WTC11 (cell line): ENCODE data around the gene F2RL2. TPM values are rescaled to one million over a fixed set of nuclear protein-coding genes. Genes with fewer than 3 reads are reported as not detected.

Experiments
- ATAC-seq: fragments of 200-7000 bp; cut with Tn5 transposase; 2 replicates; pipeline ENCODE4 v1.10.0; 2021; ENCODE audit warnings: mild to moderate bottlenecking, moderate library complexity
- Bru-seq: library from RNA; stranded (reverse); fragments of 400-500 nt; gene quantifications from one replicate; lab custom pipeline; 2021; lab: Mats Ljungman, UMichigan
- CTCF ChIA-PET: fragments of 300-600 bp; sonication (Branson Sonifier 250); formaldehyde crosslinking; loops from one replicate; lab custom pipeline; 2021; ENCODE audit warnings: antibody characterized with exemption; lab: Charles Lee
- POLR2A ChIA-PET: fragments of 350-600 bp; sonication (Branson Sonifier 250); formaldehyde crosslinking; loops from one replicate; lab custom pipeline; 2021; ENCODE audit warnings: antibody characterized with exemption; lab: Charles Lee
- DNase-seq: peaks from one replicate; pipeline ENCODE4 v3.0.0; 2021; ENCODE audit warnings: low spot score
- H3K27ac Mint-ChIP-seq: 2 replicates; pipeline ENCODE4 v1.8.0; 2021; ENCODE audit warnings: mixed read lengths
- H3K27me3 Mint-ChIP-seq: 2 replicates; pipeline ENCODE4 v1.8.0; 2021; ENCODE audit warnings: low read depth, mild to moderate bottlenecking, moderate library complexity, mixed read lengths
- H3K36me3 Mint-ChIP-seq: 2 replicates; pipeline ENCODE4 v1.8.0; 2021; ENCODE audit warnings: mixed read lengths
- H3K4me1 Mint-ChIP-seq: 2 replicates; pipeline ENCODE4 v1.8.0; 2022; ENCODE audit warnings: mixed read lengths
- H3K4me3 Mint-ChIP-seq: 2 replicates; pipeline ENCODE4 v1.8.0; 2021; ENCODE audit warnings: mild to moderate bottlenecking, moderate library complexity, mixed read lengths
- H3K9me3 Mint-ChIP-seq: 2 replicates; pipeline ENCODE4 v1.8.0; 2021; ENCODE audit warnings: mixed read lengths
- ATF1 ChIP-seq: sonication (generic); formaldehyde crosslinking; IDR thresholded peaks from 2 replicates; pipeline ENCODE4 v1.8.1; 2023; ENCODE audit warnings: mild to moderate bottlenecking, moderate library complexity, missing genetic modification reagents
- CBFB ChIP-seq: sonication (generic); formaldehyde crosslinking; IDR thresholded peaks from 2 replicates; pipeline ENCODE4 v1.8.1; 2022; ENCODE audit warnings: mild to moderate bottlenecking, low read depth, missing genetic modification reagents
- ERG ChIP-seq: fragments of 250-450 bp; sonication (Bioruptor Pico); IDR thresholded peaks from 2 replicates; pipeline ENCODE4 v1.8.0; 2021; ENCODE audit warnings: mild to moderate bottlenecking
- FOXK1 ChIP-seq: sonication (generic); formaldehyde crosslinking; IDR thresholded peaks from 2 replicates; pipeline ENCODE4 v1.8.0; 2022; ENCODE audit warnings: mild to moderate bottlenecking, moderate library complexity, missing genetic modification reagents
- HMGA2 ChIP-seq: fragments of 250-450 bp; sonication (Bioruptor Pico); IDR thresholded peaks from 2 replicates; pipeline ENCODE4 v1.4.0; 2021; ENCODE audit warnings: mild to moderate bottlenecking, moderate library complexity
- JUN ChIP-seq: sonication (generic); formaldehyde crosslinking; IDR thresholded peaks from 2 replicates; pipeline ENCODE4 v1.8.0; 2023; ENCODE audit warnings: mild to moderate bottlenecking, missing genetic modification reagents
- RORB ChIP-seq: fragments of 250-450 bp; sonication (Bioruptor Pico); IDR thresholded peaks from 2 replicates; pipeline ENCODE4 v1.9.0; 2021; ENCODE audit warnings: mild to moderate bottlenecking
- SOX15 ChIP-seq: fragments of 250-450 bp; sonication (Bioruptor Pico); IDR thresholded peaks from 2 replicates; pipeline ENCODE4 v1.9.0; 2021; ENCODE audit warnings: mild to moderate bottlenecking
- TEAD1 ChIP-seq: sonication (generic); formaldehyde crosslinking; IDR thresholded peaks from 2 replicates; pipeline ENCODE4 v1.8.0; 2022; ENCODE audit warnings: mild to moderate bottlenecking, missing genetic modification reagents
- ZNF423 ChIP-seq: fragments of 250-450 bp; sonication (Bioruptor Pico); IDR thresholded peaks from 2 replicates; pipeline ENCODE4 v2.1.2; 2022; ENCODE audit warnings: mild to moderate bottlenecking, moderate library complexity
- ZNF512 ChIP-seq: sonication (generic); formaldehyde crosslinking; IDR thresholded peaks from 2 replicates; pipeline ENCODE4 v1.8.1; 2022; ENCODE audit warnings: missing genetic modification reagents, borderline replicate concordance
- long read RNA-seq, 3 experiments: library from RNA in 1 of 3; library from capped mRNA in 1 of 3; library from polyadenylated mRNA in 1 of 3; unstranded in 2 of 3; stranded (forward) in 1 of 3; transcript quantifications; one replicate each; pipeline ENCODE4 v2.0.0, GENCODE V29; 2021
- total RNA-seq: library from RNA; stranded (reverse); gene quantifications from 3 replicates; pipeline ENCODE4 v1.2.3, GENCODE V29; 2021
- TF ChIP-seq, protein P1 (sequence below): sonication (generic); formaldehyde crosslinking; IDR thresholded peaks from 2 replicates; pipeline ENCODE4 v1.8.0; 2022; ENCODE audit warnings: missing genetic modification reagents
- TF ChIP-seq, protein P2 (sequence below): fragments of 250-450 bp; sonication (Bioruptor Pico); IDR thresholded peaks from 2 replicates; pipeline ENCODE4 v1.9.0; 2021; ENCODE audit warnings: mild to moderate bottlenecking
- TF ChIP-seq, protein P3 (sequence below): sonication (generic); formaldehyde crosslinking; IDR thresholded peaks from 2 replicates; pipeline ENCODE4 v1.8.0; 2023; ENCODE audit warnings: missing genetic modification reagents, mild to moderate bottlenecking, borderline replicate concordance
- TF ChIP-seq, protein P4 (sequence below): sonication (generic); formaldehyde crosslinking; IDR thresholded peaks from 2 replicates; pipeline ENCODE4 v1.8.0; 2023; ENCODE audit warnings: missing genetic modification reagents
- TF ChIP-seq, protein P5 (sequence below): sonication (generic); formaldehyde crosslinking; IDR thresholded peaks from 2 replicates; pipeline ENCODE4 v1.8.1; 2023; ENCODE audit warnings: mild to moderate bottlenecking, missing genetic modification reagents

F2RL2 gene
- 0.11 TPM in 1 of 3 replicates, not detected in the others for total RNA-seq
- not detected for Bru-seq, nascent RNA
- long read RNA-seq, experiment 1, partial matches to known transcripts: 0 of 9 reads
- long read RNA-seq, experiment 1, other reads (novel, unspliced or antisense): 9 of 9 reads
- long read RNA-seq, experiment 2: 0 reads
- long read RNA-seq, experiment 3: 0 reads

- Mint-ChIP-seq H3K9me3 (no peaks in the 10 kb centered on the region), H3K4me1 (peaks cover 31% of the 10 kb centered on the region), H3K36me3 (no peaks in the 10 kb centered on the region), H3K27ac (peak within 1 kb of the TSS; percentile 76), H3K27me3 (no peaks in the 10 kb centered on the region), H3K4me3 (no peak within 1 kb of the TSS)
- DNase-seq (no peak), ATAC-seq (peak; percentile 88)
- no peak for TF ChIP-seq JUN (CRISPR knock-in tag)
- TF ChIP-seq, protein P1, sequence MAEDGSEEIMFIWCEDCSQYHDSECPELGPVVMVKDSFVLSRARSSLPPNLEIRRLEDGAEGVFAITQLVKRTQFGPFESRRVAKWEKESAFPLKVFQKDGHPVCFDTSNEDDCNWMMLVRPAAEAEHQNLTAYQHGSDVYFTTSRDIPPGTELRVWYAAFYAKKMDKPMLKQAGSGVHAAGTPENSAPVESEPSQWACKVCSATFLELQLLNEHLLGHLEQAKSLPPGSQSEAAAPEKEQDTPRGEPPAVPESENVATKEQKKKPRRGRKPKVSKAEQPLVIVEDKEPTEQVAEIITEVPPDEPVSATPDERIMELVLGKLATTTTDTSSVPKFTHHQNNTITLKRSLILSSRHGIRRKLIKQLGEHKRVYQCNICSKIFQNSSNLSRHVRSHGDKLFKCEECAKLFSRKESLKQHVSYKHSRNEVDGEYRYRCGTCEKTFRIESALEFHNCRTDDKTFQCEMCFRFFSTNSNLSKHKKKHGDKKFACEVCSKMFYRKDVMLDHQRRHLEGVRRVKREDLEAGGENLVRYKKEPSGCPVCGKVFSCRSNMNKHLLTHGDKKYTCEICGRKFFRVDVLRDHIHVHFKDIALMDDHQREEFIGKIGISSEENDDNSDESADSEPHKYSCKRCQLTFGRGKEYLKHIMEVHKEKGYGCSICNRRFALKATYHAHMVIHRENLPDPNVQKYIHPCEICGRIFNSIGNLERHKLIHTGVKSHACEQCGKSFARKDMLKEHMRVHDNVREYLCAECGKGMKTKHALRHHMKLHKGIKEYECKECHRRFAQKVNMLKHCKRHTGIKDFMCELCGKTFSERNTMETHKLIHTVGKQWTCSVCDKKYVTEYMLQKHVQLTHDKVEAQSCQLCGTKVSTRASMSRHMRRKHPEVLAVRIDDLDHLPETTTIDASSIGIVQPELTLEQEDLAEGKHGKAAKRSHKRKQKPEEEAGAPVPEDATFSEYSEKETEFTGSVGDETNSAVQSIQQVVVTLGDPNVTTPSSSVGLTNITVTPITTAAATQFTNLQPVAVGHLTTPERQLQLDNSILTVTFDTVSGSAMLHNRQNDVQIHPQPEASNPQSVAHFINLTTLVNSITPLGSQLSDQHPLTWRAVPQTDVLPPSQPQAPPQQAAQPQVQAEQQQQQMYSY (CRISPR knock-in tag): no peak
- no peak for TF ChIP-seq RORB
- TF ChIP-seq SOX15 (CRISPR knock-in tag): no peak
- TF ChIP-seq, protein P2, sequence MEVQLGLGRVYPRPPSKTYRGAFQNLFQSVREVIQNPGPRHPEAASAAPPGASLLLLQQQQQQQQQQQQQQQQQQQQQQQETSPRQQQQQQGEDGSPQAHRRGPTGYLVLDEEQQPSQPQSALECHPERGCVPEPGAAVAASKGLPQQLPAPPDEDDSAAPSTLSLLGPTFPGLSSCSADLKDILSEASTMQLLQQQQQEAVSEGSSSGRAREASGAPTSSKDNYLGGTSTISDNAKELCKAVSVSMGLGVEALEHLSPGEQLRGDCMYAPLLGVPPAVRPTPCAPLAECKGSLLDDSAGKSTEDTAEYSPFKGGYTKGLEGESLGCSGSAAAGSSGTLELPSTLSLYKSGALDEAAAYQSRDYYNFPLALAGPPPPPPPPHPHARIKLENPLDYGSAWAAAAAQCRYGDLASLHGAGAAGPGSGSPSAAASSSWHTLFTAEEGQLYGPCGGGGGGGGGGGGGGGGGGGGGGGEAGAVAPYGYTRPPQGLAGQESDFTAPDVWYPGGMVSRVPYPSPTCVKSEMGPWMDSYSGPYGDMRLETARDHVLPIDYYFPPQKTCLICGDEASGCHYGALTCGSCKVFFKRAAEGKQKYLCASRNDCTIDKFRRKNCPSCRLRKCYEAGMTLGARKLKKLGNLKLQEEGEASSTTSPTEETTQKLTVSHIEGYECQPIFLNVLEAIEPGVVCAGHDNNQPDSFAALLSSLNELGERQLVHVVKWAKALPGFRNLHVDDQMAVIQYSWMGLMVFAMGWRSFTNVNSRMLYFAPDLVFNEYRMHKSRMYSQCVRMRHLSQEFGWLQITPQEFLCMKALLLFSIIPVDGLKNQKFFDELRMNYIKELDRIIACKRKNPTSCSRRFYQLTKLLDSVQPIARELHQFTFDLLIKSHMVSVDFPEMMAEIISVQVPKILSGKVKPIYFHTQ (CRISPR knock-in tag): no peak
- TF ChIP-seq, protein P3, sequence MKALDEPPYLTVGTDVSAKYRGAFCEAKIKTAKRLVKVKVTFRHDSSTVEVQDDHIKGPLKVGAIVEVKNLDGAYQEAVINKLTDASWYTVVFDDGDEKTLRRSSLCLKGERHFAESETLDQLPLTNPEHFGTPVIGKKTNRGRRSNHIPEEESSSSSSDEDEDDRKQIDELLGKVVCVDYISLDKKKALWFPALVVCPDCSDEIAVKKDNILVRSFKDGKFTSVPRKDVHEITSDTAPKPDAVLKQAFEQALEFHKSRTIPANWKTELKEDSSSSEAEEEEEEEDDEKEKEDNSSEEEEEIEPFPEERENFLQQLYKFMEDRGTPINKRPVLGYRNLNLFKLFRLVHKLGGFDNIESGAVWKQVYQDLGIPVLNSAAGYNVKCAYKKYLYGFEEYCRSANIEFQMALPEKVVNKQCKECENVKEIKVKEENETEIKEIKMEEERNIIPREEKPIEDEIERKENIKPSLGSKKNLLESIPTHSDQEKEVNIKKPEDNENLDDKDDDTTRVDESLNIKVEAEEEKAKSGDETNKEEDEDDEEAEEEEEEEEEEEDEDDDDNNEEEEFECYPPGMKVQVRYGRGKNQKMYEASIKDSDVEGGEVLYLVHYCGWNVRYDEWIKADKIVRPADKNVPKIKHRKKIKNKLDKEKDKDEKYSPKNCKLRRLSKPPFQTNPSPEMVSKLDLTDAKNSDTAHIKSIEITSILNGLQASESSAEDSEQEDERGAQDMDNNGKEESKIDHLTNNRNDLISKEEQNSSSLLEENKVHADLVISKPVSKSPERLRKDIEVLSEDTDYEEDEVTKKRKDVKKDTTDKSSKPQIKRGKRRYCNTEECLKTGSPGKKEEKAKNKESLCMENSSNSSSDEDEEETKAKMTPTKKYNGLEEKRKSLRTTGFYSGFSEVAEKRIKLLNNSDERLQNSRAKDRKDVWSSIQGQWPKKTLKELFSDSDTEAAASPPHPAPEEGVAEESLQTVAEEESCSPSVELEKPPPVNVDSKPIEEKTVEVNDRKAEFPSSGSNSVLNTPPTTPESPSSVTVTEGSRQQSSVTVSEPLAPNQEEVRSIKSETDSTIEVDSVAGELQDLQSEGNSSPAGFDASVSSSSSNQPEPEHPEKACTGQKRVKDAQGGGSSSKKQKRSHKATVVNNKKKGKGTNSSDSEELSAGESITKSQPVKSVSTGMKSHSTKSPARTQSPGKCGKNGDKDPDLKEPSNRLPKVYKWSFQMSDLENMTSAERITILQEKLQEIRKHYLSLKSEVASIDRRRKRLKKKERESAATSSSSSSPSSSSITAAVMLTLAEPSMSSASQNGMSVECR: no peak
- no peak for TF ChIP-seq ZNF423 (CRISPR knock-in tag)
- TF ChIP-seq ZNF512 (CRISPR knock-in tag): no peak
- TF ChIP-seq, protein P4, sequence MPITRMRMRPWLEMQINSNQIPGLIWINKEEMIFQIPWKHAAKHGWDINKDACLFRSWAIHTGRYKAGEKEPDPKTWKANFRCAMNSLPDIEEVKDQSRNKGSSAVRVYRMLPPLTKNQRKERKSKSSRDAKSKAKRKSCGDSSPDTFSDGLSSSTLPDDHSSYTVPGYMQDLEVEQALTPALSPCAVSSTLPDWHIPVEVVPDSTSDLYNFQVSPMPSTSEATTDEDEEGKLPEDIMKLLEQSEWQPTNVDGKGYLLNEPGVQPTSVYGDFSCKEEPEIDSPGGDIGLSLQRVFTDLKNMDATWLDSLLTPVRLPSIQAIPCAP (CRISPR knock-in tag): no peak
- TF ChIP-seq TEAD1: no peak
- TF ChIP-seq CBFB: no peak
- no peak for TF ChIP-seq FOXK1
- TF ChIP-seq ERG: no peak
- TF ChIP-seq, protein P5, sequence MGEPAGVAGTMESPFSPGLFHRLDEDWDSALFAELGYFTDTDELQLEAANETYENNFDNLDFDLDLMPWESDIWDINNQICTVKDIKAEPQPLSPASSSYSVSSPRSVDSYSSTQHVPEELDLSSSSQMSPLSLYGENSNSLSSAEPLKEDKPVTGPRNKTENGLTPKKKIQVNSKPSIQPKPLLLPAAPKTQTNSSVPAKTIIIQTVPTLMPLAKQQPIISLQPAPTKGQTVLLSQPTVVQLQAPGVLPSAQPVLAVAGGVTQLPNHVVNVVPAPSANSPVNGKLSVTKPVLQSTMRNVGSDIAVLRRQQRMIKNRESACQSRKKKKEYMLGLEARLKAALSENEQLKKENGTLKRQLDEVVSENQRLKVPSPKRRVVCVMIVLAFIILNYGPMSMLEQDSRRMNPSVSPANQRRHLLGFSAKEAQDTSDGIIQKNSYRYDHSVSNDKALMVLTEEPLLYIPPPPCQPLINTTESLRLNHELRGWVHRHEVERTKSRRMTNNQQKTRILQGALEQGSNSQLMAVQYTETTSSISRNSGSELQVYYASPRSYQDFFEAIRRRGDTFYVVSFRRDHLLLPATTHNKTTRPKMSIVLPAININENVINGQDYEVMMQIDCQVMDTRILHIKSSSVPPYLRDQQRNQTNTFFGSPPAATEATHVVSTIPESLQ (CRISPR knock-in tag): no peak
- no peak for TF ChIP-seq HMGA2 (CRISPR knock-in tag)
- TF ChIP-seq ATF1 (CRISPR knock-in tag): no peak
- ChIA-PET CTCF (no interaction called here), POLR2A (no interaction called here)
Observed at GRCh38 chr5:76622973-76623596, at the start of gene F2RL2. F2RL2 (minus strand) TSS chr5:76623403; CDS start chr5:76623230, 173 bp downstream.
